H9 (cell line): Measurements from ENCODE around the gene GM2A. TPM values are rescaled to one million over a fixed set of nuclear protein-coding genes. Genes with fewer than 3 reads are reported as not detected.
"Not testable (repeated sequence)": the region's sequence is repeated elsewhere in the genome, so short reads cannot be mapped to it uniquely, and the experiment has no call there.

ENCODE experiments used
- DNase-seq: peaks from one replicate; pipeline ENCODE4 v3.0.0-alpha.2; 2017
- H2AFZ ChIP-seq: one replicate; pipeline ENCODE4 v1.6.1; 2013; ENCODE audit warnings: mild to moderate bottlenecking, low read length, control low read depth, moderate library complexity
- H2AK5ac ChIP-seq: 2 replicates; pipeline ENCODE4 v1.6.1; 2013; ENCODE audit warnings: low read length, control low read depth, mixed read lengths; ENCODE audit not compliant: insufficient read length
- H2BK120ac ChIP-seq: one replicate; pipeline ENCODE4 v1.6.1; 2013; ENCODE audit warnings: low read depth, mild to moderate bottlenecking, low read length, control low read depth, inconsistent platforms; ENCODE audit not compliant: poor library complexity, severe bottlenecking
- H2BK12ac ChIP-seq: 2 replicates; pipeline ENCODE4 v1.6.1; 2013; ENCODE audit warnings: low read length, control low read depth, mixed read lengths, low read depth; ENCODE audit not compliant: insufficient read length
- H2BK15ac ChIP-seq: 2 replicates; pipeline ENCODE4 v1.6.1; 2013; ENCODE audit warnings: low read depth, low read length, control low read depth
- H2BK20ac ChIP-seq: one replicate; pipeline ENCODE4 v1.6.1; 2013; ENCODE audit warnings: low read depth, mild to moderate bottlenecking, low read length, control low read depth, inconsistent platforms; ENCODE audit not compliant: poor library complexity, severe bottlenecking
- H2BK5ac ChIP-seq: 2 replicates; pipeline ENCODE4 v1.6.1; 2013; ENCODE audit warnings: low read length, control low read depth, mixed read lengths; ENCODE audit not compliant: insufficient read length
- H3K14ac ChIP-seq: 2 replicates; pipeline ENCODE4 v1.6.1; 2013; ENCODE audit warnings: low read length, control low read depth; ENCODE audit not compliant: insufficient read depth
- H3K18ac ChIP-seq: 2 replicates; pipeline ENCODE4 v1.6.1; 2013; ENCODE audit warnings: low read depth, mild to moderate bottlenecking, mixed read lengths, low read length, control low read depth; ENCODE audit not compliant: insufficient read length
- H3K23ac ChIP-seq: 2 replicates; pipeline ENCODE4 v1.6.1; 2013; ENCODE audit warnings: low read length, control low read depth, mixed read lengths, low read depth; ENCODE audit not compliant: insufficient read length
- H3K23me2 ChIP-seq: 2 replicates; pipeline ENCODE4 v1.6.1; 2013; ENCODE audit warnings: low read depth, mild to moderate bottlenecking, mixed read lengths, low read length, control low read depth; ENCODE audit not compliant: insufficient read length, poor library complexity, severe bottlenecking
- H3K27ac ChIP-seq: 2 replicates; pipeline ENCODE4 v1.5.1; 2013; ENCODE audit warnings: low read length, control low read depth, mixed read lengths, low read depth; ENCODE audit not compliant: insufficient read length
- H3K27me3 ChIP-seq: 2 replicates; pipeline ENCODE4 v1.6.1; 2013; ENCODE audit warnings: low read length, control low read depth, inconsistent platforms; ENCODE audit not compliant: insufficient read depth
- H3K4ac ChIP-seq: 2 replicates; pipeline ENCODE4 v1.6.1; 2013; ENCODE audit warnings: low read depth, mild to moderate bottlenecking, control low read depth, inconsistent platforms, low read length, moderate library complexity
- H3K4me1 ChIP-seq: 2 replicates; pipeline ENCODE4 v1.6.1; 2013; ENCODE audit warnings: low read length, control low read depth, inconsistent platforms; ENCODE audit not compliant: insufficient read depth
- H3K4me2 ChIP-seq: 2 replicates; pipeline ENCODE4 v1.6.1; 2013; ENCODE audit warnings: low read length, control low read depth, mixed read lengths; ENCODE audit not compliant: insufficient read length, insufficient read depth
- H3K56ac ChIP-seq: 2 replicates; pipeline ENCODE4 v1.6.1; 2013; ENCODE audit warnings: low read depth, mild to moderate bottlenecking, mixed read lengths, low read length, control low read depth; ENCODE audit not compliant: insufficient read length
- H3K79me1 ChIP-seq: 2 replicates; pipeline ENCODE4 v1.6.1; 2013; ENCODE audit warnings: low read depth, mild to moderate bottlenecking, moderate library complexity, low read length, control low read depth, inconsistent platforms; ENCODE audit not compliant: insufficient read depth, poor library complexity, severe bottlenecking
- H3K79me2 ChIP-seq: 2 replicates; pipeline ENCODE4 v1.6.1; 2013; ENCODE audit warnings: low read length, control low read depth, inconsistent platforms; ENCODE audit not compliant: insufficient read depth
- H3K9ac ChIP-seq: 2 replicates; pipeline ENCODE4 v1.6.1; 2013; ENCODE audit warnings: low read length, control low read depth, mixed read lengths; ENCODE audit not compliant: insufficient read length; ENCODE audit errors: extremely low read depth
- H3K9me3 ChIP-seq: one replicate; pipeline ENCODE4 v1.6.1; 2013; ENCODE audit warnings: low read depth, low read length, inconsistent platforms; ENCODE audit not compliant: control insufficient read depth
- H3T11ph ChIP-seq: one replicate; pipeline ENCODE4 v1.6.1; 2013; ENCODE audit warnings: mild to moderate bottlenecking, low read length, control low read depth, inconsistent platforms
- H4K20me1 ChIP-seq: one replicate; pipeline ENCODE4 v1.6.1; 2013; ENCODE audit not compliant: control insufficient read depth, insufficient read length, insufficient read depth
- H4K5ac ChIP-seq: 2 replicates; pipeline ENCODE4 v1.6.1; 2013; ENCODE audit warnings: low read depth, mild to moderate bottlenecking, mixed read lengths, low read length, control low read depth; ENCODE audit not compliant: insufficient read length
- H4K8ac ChIP-seq: replicated peaks from 2 replicates; pipeline ENCODE4 v1.6.1; 2013; ENCODE audit warnings: low read length, control low read depth, mixed read lengths, low read depth; ENCODE audit not compliant: insufficient read length
- H4K91ac ChIP-seq: 2 replicates; pipeline ENCODE4 v1.6.1; 2013; ENCODE audit warnings: low read depth, mild to moderate bottlenecking, moderate library complexity, mixed read lengths, low read length, control low read depth; ENCODE audit not compliant: insufficient read length
- H3K27ac Mint-ChIP-seq, 3 experiments: 2 replicates in 2 of 3; 3 replicates in 1 of 3; pipeline ENCODE4 v1.8.0; 2020 to 2021; ENCODE audit warnings: mixed read lengths in 3 of 3, mild to moderate bottlenecking in 1 of 3, moderate library complexity in 1 of 3
- H3K27me3 Mint-ChIP-seq: 2 replicates; pipeline ENCODE4 v1.8.0; 2021; ENCODE audit warnings: low read depth, mild to moderate bottlenecking, moderate library complexity, mixed read lengths
- H3K36me3 Mint-ChIP-seq, 3 experiments: 2 replicates in 2 of 3; 3 replicates in 1 of 3; pipeline ENCODE4 v1.8.0; 2020 to 2021; ENCODE audit warnings: low read depth in 3 of 3, mixed read lengths in 3 of 3; ENCODE audit not compliant: insufficient read depth in 1 of 3
- H3K4me1 Mint-ChIP-seq, 2 experiments: 2 replicates each; pipeline ENCODE4 v1.8.0; 2020; ENCODE audit warnings: mixed read lengths in 2 of 2
- H3K4me3 Mint-ChIP-seq, 2 experiments: 2 replicates in 1 of 2; 3 replicates in 1 of 2; pipeline ENCODE4 v1.8.0; 2020 to 2021; ENCODE audit warnings: mild to moderate bottlenecking in 2 of 2, mixed read lengths in 2 of 2, moderate library complexity in 1 of 2
- H3K9me3 Mint-ChIP-seq, 2 experiments: 2 replicates in 1 of 2; 3 replicates in 1 of 2; pipeline ENCODE4 v1.8.0; 2020; ENCODE audit warnings: mild to moderate bottlenecking in 2 of 2, mixed read lengths in 2 of 2, moderate library complexity in 1 of 2
- CTCF ChIP-seq: fragments of 200-600 bp; sonication (generic); conservative IDR thresholded peaks from 3 replicates; pipeline ENCODE4 v1.8.0; 2021; ENCODE audit warnings: antibody characterized with exemption, mild to moderate bottlenecking
- WGBS: extraction: QIAGEN DNeasy Blood & Tissue Kit; methylation state at CpG from one replicate; pipeline ENCODE4 v1.1.7; 2013; ENCODE audit warnings: missing lambda C conversion rate, low lambda C conversion rate, mixed read lengths; ENCODE audit not compliant: insufficient read length; ENCODE audit errors: extremely low coverage; 5-methylcytosine and 5-hydroxymethylcytosine counted together
- total RNA-seq: library from RNA; stranded (reverse); gene quantifications from 2 replicates; pipeline ENCODE4 v1.2.1, GENCODE V29; 2021

Gene GM2A
- total RNA-seq, 1 experiment from 2014 or later: 27.8 TPM

DNA sequence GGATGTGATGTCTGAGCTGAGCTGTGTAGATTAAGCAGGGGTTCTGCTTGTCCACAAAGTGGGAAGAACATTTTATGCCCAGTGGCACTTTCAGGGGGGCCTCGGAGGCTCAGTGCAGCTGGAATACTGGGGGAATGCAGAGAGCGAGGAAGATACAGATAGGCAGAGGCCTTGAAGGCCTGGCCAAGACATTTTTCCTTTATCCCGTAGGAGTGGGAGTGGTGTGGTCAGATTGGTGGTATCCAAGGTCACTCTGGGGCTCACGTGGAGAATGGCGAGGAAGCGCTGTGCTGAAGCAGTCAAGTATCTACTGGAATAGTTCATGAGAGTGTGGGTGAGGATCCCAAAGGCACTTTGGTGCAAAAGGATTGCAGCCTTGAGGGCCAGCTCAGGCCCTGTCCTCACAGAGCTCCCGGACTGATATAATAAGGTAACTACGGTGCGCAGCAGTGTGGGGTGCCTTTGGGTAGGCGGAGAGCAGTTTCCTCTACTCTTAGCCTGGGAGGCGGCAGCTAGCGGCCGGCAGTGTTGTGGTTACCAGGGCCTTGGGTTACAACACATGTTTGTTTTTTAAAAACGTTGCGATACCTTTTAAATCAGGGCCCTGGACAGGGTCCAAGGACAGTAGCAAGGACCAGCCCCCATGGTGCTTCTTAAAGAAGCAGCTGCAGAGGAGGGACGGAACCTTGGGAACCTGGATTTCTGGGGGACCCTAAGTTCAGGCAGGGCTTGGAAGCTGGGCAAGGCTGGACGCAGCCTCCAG, 18.3 kb upstream of the GM2A start:
- Mint-ChIP-seq H3K9me3 (no peaks in the 10 kb centered on the region), H3K27me3 (peaks cover 5% of the 10 kb centered on the region; the same call in 1 of the 2 replicates), H3K27ac (no peak overlapping the region), H3K36me3 (no peaks in the 10 kb centered on the region), H3K4me3 (no peak overlapping the region), H3K4me1 (peaks cover 8 to 18% of the 10 kb centered on the region in 2 experiments)
- H2BK12ac ChIP-seq: no peak overlapping the region
- H3K79me2 ChIP-seq: no peaks in the 10 kb centered on the region
- no peaks in the 10 kb centered on the region; the same call in 1 of the 2 replicates for H3K4me1 ChIP-seq
- no peaks in the 10 kb centered on the region for H3K79me1 ChIP-seq
- no peak overlapping the region for H2BK120ac ChIP-seq
- H4K20me1 ChIP-seq: no peaks in the 10 kb centered on the region
- no peak overlapping the region for H4K8ac ChIP-seq
- H3K27ac ChIP-seq: no peak overlapping the region
- no peak overlapping the region for H2BK5ac ChIP-seq
- no peak overlapping the region for H3K9ac ChIP-seq
- no peak overlapping the region for H2BK20ac ChIP-seq
- no peak overlapping the region for H4K5ac ChIP-seq
- no peak overlapping the region for H3K4ac ChIP-seq
- H2AK5ac ChIP-seq: no peak overlapping the region
- no peak overlapping the region for H3K23ac ChIP-seq
- H3K9me3 ChIP-seq: no peaks in the 10 kb centered on the region
- no peaks in the 10 kb centered on the region for H3K27me3 ChIP-seq
- no peak overlapping the region for H2AFZ ChIP-seq
- H3K18ac ChIP-seq: no peak overlapping the region
- no peak overlapping the region for H3K14ac ChIP-seq
- H3K23me2 ChIP-seq: no peaks in the 10 kb centered on the region
- H3K56ac ChIP-seq: no peak overlapping the region
- no peak for DNase-seq
- TF ChIP-seq CTCF: no peak
- WGBS: no CpG with 5 or more reads among the region's 17 CpGs
- H3K4me2 ChIP-seq: no peak overlapping the region
- no peak overlapping the region for H2BK15ac ChIP-seq
- no peak overlapping the region for H3T11ph ChIP-seq
- no peak overlapping the region for H4K91ac ChIP-seq

DNA sequence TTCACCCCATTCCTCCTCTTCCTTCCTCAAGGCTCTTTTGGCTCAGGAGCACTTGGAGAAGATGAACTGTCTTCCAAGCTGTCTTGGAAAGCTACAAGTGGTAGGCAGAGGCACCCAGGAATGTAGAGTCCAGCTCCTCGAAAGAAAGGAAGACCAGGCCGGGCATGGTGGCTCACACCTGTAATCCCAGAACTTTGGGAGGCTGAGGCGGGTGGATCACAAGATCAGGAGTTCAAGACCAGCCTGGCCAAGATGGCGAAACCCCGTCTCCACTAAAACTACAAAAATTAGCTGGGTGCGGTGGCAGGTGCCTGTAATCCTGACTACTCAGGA, 17.8 kb upstream of the GM2A start:
- not testable (repeated sequence) for H2BK15ac ChIP-seq, H4K91ac ChIP-seq, DNase-seq, H3K23me2 ChIP-seq, H3K4ac ChIP-seq, H2BK20ac ChIP-seq, H3K27ac ChIP-seq, H3T11ph ChIP-seq, H2BK120ac ChIP-seq, H3K79me2 ChIP-seq, H3K56ac ChIP-seq, H3K4me3 Mint-ChIP-seq, H3K27me3 Mint-ChIP-seq, H4K5ac ChIP-seq, H3K27ac Mint-ChIP-seq, H3K9me3 ChIP-seq, H3K79me1 ChIP-seq, H2AFZ ChIP-seq, H3K9ac ChIP-seq, H4K20me1 ChIP-seq, H3K4me1 ChIP-seq, H4K8ac ChIP-seq, H2BK12ac ChIP-seq, H2AK5ac ChIP-seq, H3K14ac ChIP-seq, H3K23ac ChIP-seq, H3K36me3 Mint-ChIP-seq, H3K18ac ChIP-seq, H2BK5ac ChIP-seq, H3K27me3 ChIP-seq, H3K4me2 ChIP-seq, H3K9me3 Mint-ChIP-seq
- whole genome bisulfite sequencing: no CpG with 5 or more reads among the region's 6 CpGs
- H3K4me1 Mint-ChIP-seq: peaks cover 8 to 18% of the 10 kb centered on the region in 2 experiments
